GM21381 (cell line): ENCODE measurements around the gene DOK7.
"Not testable (repeated sequence)": the region's sequence is repeated elsewhere in the genome, so short reads cannot be mapped to it uniquely, and the experiment has no call there.

Experiments
- ATAC-seq: cut with Tn5 transposase; IDR thresholded peaks from one replicate; pipeline ENCODE4 v1.9.1; 2021; ENCODE audit warnings: mild to moderate bottlenecking, moderate library complexity; ENCODE audit not compliant: unreplicated experiment

Gene DOK7

GRCh38 chr4:3441501-3442459, 21.3 kb upstream of the DOK7 start, which contains the start of gene HGFAC:
Gene HGFAC (plus strand): TSS chr4:3441968. CDS start chr4:3442002, 34 bp downstream.
- no peak for ATAC-seq

GRCh38 chr4:3442460-3442958, 20.6 kb upstream of the DOK7 start:
- no peak for ATAC-seq

GRCh38 chr4:3442959-3443749, 20.0 kb upstream of the DOK7 start:
- peak; percentile 61 for ATAC-seq

- ATAC-seq: peak; percentile 8
These were observed 19.3 kb upstream of the DOK7 start for GRCh38 chr4:3443750-3444309.

- ATAC-seq: no peak
These were observed 18.6 kb upstream of the DOK7 start for GRCh38 chr4:3444351-3445110.

GRCh38 chr4:3445111-3445820, 17.8 kb upstream of the DOK7 start:
- ATAC-seq: no peak

- ATAC-seq: no peak
These were observed 17.1 kb upstream of the DOK7 start for GRCh38 chr4:3445829-3446545.

- no peak for ATAC-seq
These were observed 16.3 kb upstream of the DOK7 start for GRCh38 chr4:3446631-3447320.

- no peak for ATAC-seq
These were observed 15.4 kb upstream of the DOK7 start for GRCh38 chr4:3447431-3448395.

GRCh38 chr4:3449047-3449573, 14.0 kb upstream of the DOK7 start:
- no peak for ATAC-seq

- no peak for ATAC-seq
These were observed 13.3 kb upstream of the DOK7 start for GRCh38 chr4:3449574-3450534.

GRCh38 chr4:3450643-3451042, 12.5 kb upstream of the DOK7 start:
- no peak for ATAC-seq

- no peak for ATAC-seq
These were observed 11.2 kb upstream of the DOK7 start for GRCh38 chr4:3451956-3452355.

GRCh38 chr4:3452376-3452775, 10.7 kb upstream of the DOK7 start:
- ATAC-seq: no peak

GRCh38 chr4:3455596-3455995, 7.5 kb upstream of the DOK7 start:
- not testable (repeated sequence) for ATAC-seq

- ATAC-seq: no peak
These were observed 4.7 kb upstream of the DOK7 start for GRCh38 chr4:3458371-3458770.
